ENCODE measurements around the gene C1orf159.

DNA sequence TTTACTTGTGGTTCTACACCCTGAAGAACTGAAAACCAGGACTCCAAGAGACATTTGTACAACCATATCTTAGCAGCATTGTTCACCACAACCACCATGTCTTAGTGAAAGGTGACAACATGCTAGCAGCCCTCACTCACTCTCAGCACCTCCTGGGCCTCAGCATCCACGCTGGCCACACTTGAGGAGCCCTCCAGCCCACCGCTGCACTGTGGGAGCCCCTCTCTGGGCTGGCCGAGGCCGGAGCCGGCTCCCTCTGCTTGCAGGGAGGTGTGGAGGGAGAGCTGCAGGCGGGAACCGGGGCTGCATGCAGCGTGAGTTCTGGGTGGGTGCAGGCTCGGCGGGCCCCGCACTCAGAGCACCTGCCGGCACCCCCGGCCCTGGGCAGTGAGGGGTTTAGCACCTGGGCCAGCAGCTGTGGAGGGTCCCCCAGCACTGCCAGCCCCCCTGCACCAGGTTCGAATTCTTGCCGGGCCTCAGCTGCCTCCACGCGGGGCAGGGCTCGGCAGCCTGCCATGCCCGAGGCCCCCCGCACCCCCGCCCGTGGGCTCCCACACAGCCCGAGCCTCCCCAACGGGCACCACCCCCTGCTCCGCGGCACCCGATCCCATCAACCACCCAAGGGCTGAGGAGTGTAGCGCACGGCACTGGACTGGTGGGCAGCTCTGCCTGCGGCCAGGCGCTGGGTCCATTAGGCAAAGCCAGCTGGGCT is 9.2 kb downstream of the C1orf159 start:
- TF ChIP-seq, protein P1, sequence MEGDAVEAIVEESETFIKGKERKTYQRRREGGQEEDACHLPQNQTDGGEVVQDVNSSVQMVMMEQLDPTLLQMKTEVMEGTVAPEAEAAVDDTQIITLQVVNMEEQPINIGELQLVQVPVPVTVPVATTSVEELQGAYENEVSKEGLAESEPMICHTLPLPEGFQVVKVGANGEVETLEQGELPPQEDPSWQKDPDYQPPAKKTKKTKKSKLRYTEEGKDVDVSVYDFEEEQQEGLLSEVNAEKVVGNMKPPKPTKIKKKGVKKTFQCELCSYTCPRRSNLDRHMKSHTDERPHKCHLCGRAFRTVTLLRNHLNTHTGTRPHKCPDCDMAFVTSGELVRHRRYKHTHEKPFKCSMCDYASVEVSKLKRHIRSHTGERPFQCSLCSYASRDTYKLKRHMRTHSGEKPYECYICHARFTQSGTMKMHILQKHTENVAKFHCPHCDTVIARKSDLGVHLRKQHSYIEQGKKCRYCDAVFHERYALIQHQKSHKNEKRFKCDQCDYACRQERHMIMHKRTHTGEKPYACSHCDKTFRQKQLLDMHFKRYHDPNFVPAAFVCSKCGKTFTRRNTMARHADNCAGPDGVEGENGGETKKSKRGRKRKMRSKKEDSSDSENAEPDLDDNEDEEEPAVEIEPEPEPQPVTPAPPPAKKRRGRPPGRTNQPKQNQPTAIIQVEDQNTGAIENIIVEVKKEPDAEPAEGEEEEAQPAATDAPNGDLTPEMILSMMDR (IDR thresholded peaks at IDR 0.05), result no peak
- TF ChIP-seq POLR2A (IDR thresholded peaks at IDR 0.05), result no peak

Data from testis (tissue), 2 donors.